RKO (cell line): ENCODE results near the gene IER5L.

Experiments used
- DNase-seq: peaks from one replicate; pipeline ENCODE4 v3.0.0-alpha.2; 2016; ENCODE audit warnings: low spot score

IER5L gene

GRCh38 chr9:129160712-129161533 lies 17.1 kb downstream of the IER5L start:
- DNase-seq, result no peak

- DNase-seq, result no peak
Observed at GRCh38 chr9:129156163-129156562, 21.9 kb downstream of the IER5L start.

GRCh38 chr9:129154866-129155477 lies 23.1 kb downstream of the IER5L start:
- no peak for DNase-seq

GRCh38 chr9:129151469-129151868 lies 26.6 kb downstream of the IER5L start:
- no peak for DNase-seq

- DNase-seq, result no peak
Observed at GRCh38 chr9:129150672-129151211, 27.3 kb downstream of the IER5L start.

- DNase-seq, result no peak
Observed at GRCh38 chr9:129150122-129150521, 27.9 kb downstream of the IER5L start.

GRCh38 chr9:129149442-129149841 lies 28.6 kb downstream of the IER5L start:
- no peak for DNase-seq

GRCh38 chr9:129148463-129149204 lies 29.4 kb downstream of the IER5L start:
- DNase-seq, result no peak

GRCh38 chr9:129146441-129146941 lies 31.6 kb downstream of the IER5L start:
- no peak for DNase-seq

- no peak for DNase-seq
Observed at GRCh38 chr9:129145841-129146292, 32.2 kb downstream of the IER5L start.

- DNase-seq, result no peak
Observed at GRCh38 chr9:129145316-129145715, 32.7 kb downstream of the IER5L start.

GRCh38 chr9:129143031-129143927 lies 34.8 kb downstream of the IER5L start:
- peak; percentile 91 for DNase-seq

GRCh38 chr9:129142138-129142935 lies 35.7 kb downstream of the IER5L start:
- no peak for DNase-seq

- no peak for DNase-seq
Observed at GRCh38 chr9:129141066-129142041, 36.7 kb downstream of the IER5L start.

- DNase-seq, result peak; percentile 52
Observed at GRCh38 chr9:129140397-129141065, 37.5 kb downstream of the IER5L start.

GRCh38 chr9:129139993-129140396 lies 38.1 kb downstream of the IER5L start:
- DNase-seq, result peak; percentile 100

GRCh38 chr9:129139233-129139992 lies 38.6 kb downstream of the IER5L start:
- DNase-seq, result peak; percentile 94
